Activated CD4-positive, alpha-beta memory T cell treated with anti-CD3 and anti-CD28 coated beads for 36 hours (primary cell): ENCODE results near the gene PTGFR. TPM values are rescaled to one million over a fixed set of nuclear protein-coding genes. Genes with fewer than 3 reads are reported as not detected.

Source experiments
- CTCF ChIA-PET: fragments of 350-600 bp; sonication (Branson Sonifier 250); formaldehyde crosslinking; loops from one replicate; lab custom pipeline; 2021; ENCODE audit warnings: antibody characterized with exemption, inconsistent platforms; lab: Charles Lee
- POLR2A ChIA-PET: fragments of 350-600 bp; sonication (Branson Sonifier 250); formaldehyde crosslinking; loops from one replicate; lab custom pipeline; 2021; ENCODE audit warnings: antibody characterized with exemption; lab: Charles Lee
- DNase-seq: peaks from one replicate; pipeline ENCODE4 v3.0.0-alpha.2; 2020
- H3K27ac Mint-ChIP-seq: one replicate; pipeline ENCODE4 v1.8.0; 2021; ENCODE audit warnings: mixed read lengths
- H3K27me3 Mint-ChIP-seq: one replicate; pipeline ENCODE4 v1.8.0; 2021; ENCODE audit warnings: mixed read lengths
- H3K36me3 Mint-ChIP-seq: one replicate; pipeline ENCODE4 v1.8.0; 2021; ENCODE audit warnings: mixed read lengths
- H3K4me1 Mint-ChIP-seq: one replicate; pipeline ENCODE4 v1.8.0; 2021; ENCODE audit warnings: low read depth, mixed read lengths
- H3K4me3 Mint-ChIP-seq: one replicate; pipeline ENCODE4 v1.8.0; 2021; ENCODE audit warnings: mild to moderate bottlenecking, mixed read lengths
- H3K9me3 Mint-ChIP-seq: one replicate; pipeline ENCODE4 v1.8.0; 2021; ENCODE audit warnings: mixed read lengths
- intact Hi-C: fragments of 100-400 bp; cut with micrococcal nuclease; formaldehyde crosslinking; loops from one replicate; pipeline ENCODE4 v1.15.1; 2023
- total RNA-seq, 2 experiments: library from RNA; stranded (reverse); gene quantifications; one replicate each; pipeline ENCODE4 v1.2.3, GENCODE V29; 2021

PTGFR gene
- total RNA-seq, 2 experiments from 2014 or later, result not detected

- Mint-ChIP-seq H3K27me3 (peaks cover 6% of the 10 kb centered on the region), H3K4me1 (no peaks in the 10 kb centered on the region), H3K27ac (no peak overlapping the region), H3K9me3 (peaks cover 2% of the 10 kb centered on the region), H3K36me3 (no peaks in the 10 kb centered on the region), H3K4me3 (no peak overlapping the region)
- CTCF ChIA-PET, result no interaction called here
- POLR2A ChIA-PET, result no interaction called here
- intact Hi-C loops, result no loop called here
- no peak for DNase-seq
Measured at GRCh38 chr1:78560811-78561210, 70.0 kb downstream of the PTGFR start.

- peaks cover 2% of the 10 kb centered on the region for H3K9me3 Mint-ChIP-seq
- ChIA-PET CTCF (no interaction called here), POLR2A (no interaction called here)
- no peak for DNase-seq
- no peaks in the 10 kb centered on the region for H3K4me1 Mint-ChIP-seq
- intact Hi-C loops, result no loop called here
- H3K4me3 Mint-ChIP-seq, result no peak overlapping the region
- H3K27me3 Mint-ChIP-seq, result peaks cover 4% of the 10 kb centered on the region
- H3K27ac Mint-ChIP-seq, result no peak overlapping the region
- H3K36me3 Mint-ChIP-seq, result no peaks in the 10 kb centered on the region
Measured at GRCh38 chr1:78561856-78562255, 71.1 kb downstream of the PTGFR start.

- CTCF ChIA-PET, result no interaction called here
- no peak overlapping the region for H3K27ac Mint-ChIP-seq
- intact Hi-C loops, result no loop called here
- no peaks in the 10 kb centered on the region for H3K36me3 Mint-ChIP-seq
- no peaks in the 10 kb centered on the region for H3K4me1 Mint-ChIP-seq
- H3K4me3 Mint-ChIP-seq, result no peak overlapping the region
- no peak for DNase-seq
- POLR2A ChIA-PET, result no interaction called here
- no peaks in the 10 kb centered on the region for H3K9me3 Mint-ChIP-seq
- H3K27me3 Mint-ChIP-seq, result no peaks in the 10 kb centered on the region
Measured at GRCh38 chr1:78565393-78565792, 74.6 kb downstream of the PTGFR start.

- POLR2A ChIA-PET, result no interaction called here
- Mint-ChIP-seq H3K4me1 (no peaks in the 10 kb centered on the region), H3K27me3 (no peaks in the 10 kb centered on the region), H3K36me3 (no peaks in the 10 kb centered on the region), H3K4me3 (no peak overlapping the region), H3K9me3 (no peaks in the 10 kb centered on the region), H3K27ac (no peak overlapping the region)
- intact Hi-C loops, result no loop called here
- no peak for DNase-seq
- CTCF ChIA-PET, result no interaction called here
Measured at GRCh38 chr1:78570539-78570938, 79.8 kb downstream of the PTGFR start.

GRCh38 chr1:78577257-78578100 is 86.7 kb downstream of the PTGFR start:
- ChIA-PET POLR2A (interaction anchor here (0.6 kb wide), 1 partner anchor 1625 kb away, joined by 3 read pairs; no protein-coding TSS in a partner anchor), CTCF (no interaction called here)
- no peak overlapping the region for H3K4me3 Mint-ChIP-seq
- no peak overlapping the region for H3K27ac Mint-ChIP-seq
- no peak for DNase-seq
- intact Hi-C loops, result no loop called here
- H3K9me3 Mint-ChIP-seq, result no peaks in the 10 kb centered on the region
- H3K4me1 Mint-ChIP-seq, result no peaks in the 10 kb centered on the region
- no peaks in the 10 kb centered on the region for H3K27me3 Mint-ChIP-seq
- H3K36me3 Mint-ChIP-seq, result no peaks in the 10 kb centered on the region

GRCh38 chr1:78586572-78586971 is 95.8 kb downstream of the PTGFR start:
- Mint-ChIP-seq H3K27ac (no peak overlapping the region), H3K4me1 (no peaks in the 10 kb centered on the region), H3K4me3 (no peak overlapping the region), H3K27me3 (no peaks in the 10 kb centered on the region), H3K9me3 (no peaks in the 10 kb centered on the region), H3K36me3 (no peaks in the 10 kb centered on the region)
- ChIA-PET POLR2A (no interaction called here), CTCF (no interaction called here)
- intact Hi-C loops, result no loop called here
- no peak for DNase-seq

GRCh38 chr1:78587211-78587610 is 96.4 kb downstream of the PTGFR start:
- Mint-ChIP-seq H3K4me1 (no peaks in the 10 kb centered on the region), H3K27ac (no peak overlapping the region), H3K9me3 (no peaks in the 10 kb centered on the region), H3K4me3 (no peak overlapping the region), H3K36me3 (no peaks in the 10 kb centered on the region), H3K27me3 (no peaks in the 10 kb centered on the region)
- no peak for DNase-seq
- intact Hi-C loops, result no loop called here
- ChIA-PET CTCF (no interaction called here), POLR2A (no interaction called here)

Other genes with a start within 250 kb of the PTGFR start
- gene IFI44L, start 129.5 kb downstream of the PTGFR start, total RNA-seq, result 10 to 100 TPM; 32.8 to 38.3 TPM
- 10 to 100 TPM; 56.1 to 60.1 TPM for gene IFI44, start 158.9 kb downstream of the PTGFR start, total RNA-seq